HCT116 (cell line): ENCODE data around the gene RCVRN. TPM values are rescaled to one million over a fixed set of nuclear protein-coding genes. Genes with fewer than 3 reads are reported as not detected.

Experiments
- ATAC-seq: fragments of 200-7000 bp; cut with Tn5 transposase; 2 replicates; pipeline ENCODE4 v1.9.1; 2020; ENCODE audit warnings: mild to moderate bottlenecking, moderate library complexity
- BruUV-seq: library from RNA; stranded (reverse); fragments of 400-500 nt; replicated peaks from 2 replicates; lab custom pipeline; 2021; lab: Mats Ljungman, UMichigan
- CTCF ChIA-PET: fragments of 300-600 bp; sonication (Branson Sonifier 250); formaldehyde crosslinking; loops from one replicate; lab custom pipeline; 2021; ENCODE audit warnings: antibody characterized with exemption; lab: Charles Lee
- POLR2A ChIA-PET: fragments of 300-600, 350-600 bp; sonication (Branson Sonifier 250); formaldehyde crosslinking; loops from one replicate; lab custom pipeline; 2021; ENCODE audit warnings: antibody characterized with exemption; lab: Charles Lee
- RAD21 ChIA-PET, 2 experiments: fragments of 300-600 bp; sonication (Branson Sonifier 250); formaldehyde crosslinking; loops; one replicate each; lab custom pipeline; 2023; ENCODE audit warnings: low total read pairs in 2 of 2; ENCODE audit not compliant: uncharacterized antibody in 2 of 2, unreplicated experiment in 2 of 2, low non-redundant PET in 1 of 2; lab: Charles Lee
- DNase-seq: peaks from one replicate; pipeline ENCODE4 v3.0.0-alpha.2; 2010; ENCODE audit warnings: low read depth, low spot score
- H2AFZ ChIP-seq: fragments of 200-600 bp; shearing (Covaris generic), sonication (generic); 2 replicates; pipeline ENCODE4 v1.6.1; 2017; ENCODE audit warnings: low read depth, mixed run types, mixed read lengths, antibody characterized with exemption, low read length; ENCODE audit not compliant: poor library complexity, severe bottlenecking
- H3K27ac ChIP-seq: 2 replicates; pipeline ENCODE4 v1.5.1; 2012; ENCODE audit warnings: low read depth, low read length
- H3K27me3 ChIP-seq: fragments of 200-600 bp; sonication (generic); 2 replicates; pipeline ENCODE4 v1.6.1; 2016; ENCODE audit warnings: mixed run types, low read length, mixed read lengths; ENCODE audit not compliant: insufficient read depth
- H3K36me3 ChIP-seq, 2 experiments: fragments of 200-500 bp in 1 of 2; fragments of 200-600 bp in 1 of 2; sonication (Bioruptor generic) in 1 of 2; sonication (generic) in 1 of 2; 2 replicates each; pipeline versions ENCODE4 v1.5.1 to v1.6.1; 2014 to 2016; ENCODE audit warnings: low read length in 2 of 2, inconsistent platforms in 1 of 2, mixed read lengths in 1 of 2, mixed run types in 1 of 2; ENCODE audit not compliant: insufficient read depth in 2 of 2, control insufficient read depth in 1 of 2
- H3K4me1 ChIP-seq, 2 experiments: fragments of 200-600 bp in 1 of 2; sonication (generic) in 1 of 2; 2 replicates each; pipeline versions ENCODE4 v1.5.1 to v1.6.1; 2012 to 2017; ENCODE audit warnings: low read length in 2 of 2, inconsistent platforms in 1 of 2, mild to moderate bottlenecking in 1 of 2, mixed read lengths in 1 of 2, mixed run types in 1 of 2, moderate library complexity in 1 of 2; ENCODE audit not compliant: insufficient read depth in 2 of 2, control insufficient read depth in 1 of 2
- H3K4me2 ChIP-seq: fragments of 200-600 bp; sonication (generic); 2 replicates; pipeline ENCODE4 v1.6.1; 2017; ENCODE audit warnings: mixed run types, low read length, mixed read lengths
- H3K4me3 ChIP-seq, 2 experiments: fragments of 200-600 bp in 1 of 2; sonication (generic) in 1 of 2; replicated peaks in 1 of 2; 2 replicates each; pipeline ENCODE4 v1.5.1; 2011 to 2016; ENCODE audit warnings: low read length in 2 of 2, control low read depth in 1 of 2, low read depth in 1 of 2, mild to moderate bottlenecking in 1 of 2, mixed read lengths in 1 of 2, mixed run types in 1 of 2
- H3K79me2 ChIP-seq: fragments of 200-600 bp; sonication (generic); 2 replicates; pipeline ENCODE4 v1.6.1; 2017; ENCODE audit warnings: mild to moderate bottlenecking, mixed run types, low read length, moderate library complexity, mixed read lengths; ENCODE audit not compliant: insufficient read depth
- H3K9ac ChIP-seq: fragments of 200-600 bp; sonication (generic); 2 replicates; pipeline ENCODE4 v1.6.1; 2016; ENCODE audit warnings: low read length, mixed read lengths
- H3K9me2 ChIP-seq: fragments of 200-600 bp; sonication (generic), shearing (Covaris generic); 2 replicates; pipeline ENCODE4 v1.6.1; 2017; ENCODE audit warnings: mixed run types, mild to moderate bottlenecking, moderate library complexity; ENCODE audit not compliant: insufficient read depth
- H3K9me3 ChIP-seq, 2 experiments: fragments of 200-500 bp in 1 of 2; fragments of 200-600 bp in 1 of 2; sonication (Bioruptor generic) in 1 of 2; sonication (generic) in 1 of 2; 2 replicates each; pipeline ENCODE4 v1.6.1; 2014 to 2017; ENCODE audit warnings: low read length in 2 of 2, mixed read lengths in 2 of 2, inconsistent platforms in 1 of 2, low read depth in 1 of 2, mild to moderate bottlenecking in 1 of 2, mixed run types in 1 of 2, moderate library complexity in 1 of 2; ENCODE audit not compliant: control insufficient read depth in 1 of 2, insufficient read depth in 1 of 2
- H4K20me1 ChIP-seq: fragments of 200-600 bp; sonication (generic), shearing (Covaris generic); 2 replicates; pipeline ENCODE4 v1.6.1; 2017; ENCODE audit warnings: mixed run types, mild to moderate bottlenecking, moderate library complexity; ENCODE audit not compliant: insufficient read depth
- ATF3 ChIP-seq: IDR thresholded peaks from 2 replicates; pipeline ENCODE4 v1.6.1; 2012
- CBX3 ChIP-seq: IDR thresholded peaks from 2 replicates; pipeline ENCODE4 v1.6.1; 2012; ENCODE audit warnings: low read depth
- CEBPB ChIP-seq: IDR thresholded peaks from 2 replicates; pipeline ENCODE4 v1.6.1; 2012; ENCODE audit warnings: low read depth
- ELF1 ChIP-seq: IDR thresholded peaks from 2 replicates; pipeline ENCODE4 v1.6.1; 2012; ENCODE audit warnings: low read depth, borderline replicate concordance
- EZH2 ChIP-seq: fragments of 200-600 bp; sonication (generic); IDR thresholded peaks from 2 replicates; pipeline ENCODE4 v1.6.1; 2017; ENCODE audit warnings: antibody characterized with exemption, mixed run types
- EZH2phosphoT487 ChIP-seq: fragments of 200-600 bp; IDR thresholded peaks from 2 replicates; pipeline ENCODE4 v1.6.1; 2018; ENCODE audit warnings: antibody characterized with exemption, borderline replicate concordance
- JUND ChIP-seq: IDR thresholded peaks from 2 replicates; pipeline ENCODE4 v1.6.1; 2012
- MAX ChIP-seq: IDR thresholded peaks from 2 replicates; pipeline ENCODE4 v1.6.1; 2012
- POLR2AphosphoS5 ChIP-seq: IDR thresholded peaks from 2 replicates; pipeline ENCODE4 v1.6.1; 2011; ENCODE audit warnings: mild to moderate bottlenecking, low read depth, low read length, moderate library complexity
- SIN3A ChIP-seq: IDR thresholded peaks from 2 replicates; pipeline ENCODE4 v1.6.1; 2012; ENCODE audit warnings: low read depth
- SP1 ChIP-seq: IDR thresholded peaks from 2 replicates; pipeline ENCODE4 v1.6.1; 2012; ENCODE audit warnings: low read depth
- ZBTB33 ChIP-seq: IDR thresholded peaks from 2 replicates; pipeline ENCODE4 v1.6.1; 2011; ENCODE audit warnings: mild to moderate bottlenecking, low read length, moderate library complexity; ENCODE audit not compliant: insufficient replicate concordance; ENCODE audit errors: extremely low read depth
- ZFX ChIP-seq: fragments of 450-650 bp; IDR thresholded peaks from 2 replicates; pipeline ENCODE4 v1.6.1; 2017
- intact Hi-C: fragments of 100-400 bp; cut with micrococcal nuclease; formaldehyde crosslinking; loops from 2 replicates; pipeline ENCODE4 v1.10.0; 2022
- total RNA-seq: library from RNA; stranded (reverse); gene quantifications from one replicate; pipeline ENCODE4 v1.2.1, GENCODE V29; 2021; ENCODE audit not compliant: unreplicated experiment

Gene RCVRN
- total RNA-seq, 1 experiment from 2014 or later: not detected

- no TSS peak for BruUV-seq
- no peaks in the 10 kb centered on the region for H3K9me2 ChIP-seq
- intact Hi-C loops: no loop called here
- no peaks in the 10 kb centered on the region for H3K9me3 ChIP-seq
- ATAC-seq (no peak), DNase-seq (no peak)
- no peak overlapping the region for H3K4me2 ChIP-seq
- RAD21 ChIA-PET: no interaction called here
- H3K9ac ChIP-seq: no peak overlapping the region
- no peaks in the 10 kb centered on the region for H3K79me2 ChIP-seq
- no peaks in the 10 kb centered on the region for H3K27me3 ChIP-seq
- H3K4me3 ChIP-seq: no peak overlapping the region
- no peak overlapping the region for H2AFZ ChIP-seq
- H3K36me3 ChIP-seq: no peaks in the 10 kb centered on the region
- no peak for TF ChIP-seq ZBTB33
- TF ChIP-seq EZH2: no peak
- no peak for TF ChIP-seq ZFX
- no peak for TF ChIP-seq EZH2phosphoT487
- TF ChIP-seq SP1: no peak
- no peaks in the 10 kb centered on the region for H4K20me1 ChIP-seq
- H3K27ac ChIP-seq: no peak overlapping the region
- no peaks in the 10 kb centered on the region for H3K4me1 ChIP-seq
- CTCF ChIA-PET: interaction anchor here (1.2 kb wide), 1 partner anchor 18 kb away, joined by 6 read pairs; no protein-coding TSS in a partner anchor
- POLR2A ChIA-PET: no interaction called here
These were observed 3.6 kb upstream of the RCVRN start for GRCh38 chr17:9908649-9909042.

GRCh38 chr17:9907883-9908648, 3.0 kb upstream of the RCVRN start:
- DNase-seq (no peak), ATAC-seq (no peak)
- intact Hi-C loops: no loop called here
- Histone ChIP-seq H4K20me1 (no peaks in the 10 kb centered on the region), H2AFZ (no peak overlapping the region), H3K27ac (no peak overlapping the region), H3K4me3 (no peak overlapping the region), H3K9me3 (no peaks in the 10 kb centered on the region), H3K4me1 (no peaks in the 10 kb centered on the region), H3K79me2 (no peaks in the 10 kb centered on the region), H3K4me2 (no peak overlapping the region), H3K9ac (no peak overlapping the region), H3K27me3 (no peaks in the 10 kb centered on the region), H3K9me2 (no peaks in the 10 kb centered on the region), H3K36me3 (no peaks in the 10 kb centered on the region)
- no TSS peak for BruUV-seq
- ChIA-PET CTCF (interaction anchor here (1.2 kb wide), 1 partner anchor 17 kb away, joined by 6 read pairs; no protein-coding TSS in a partner anchor), RAD21 (no interaction called here), POLR2A (no interaction called here)
- TF ChIP-seq JUND: no peak
- no peak for TF ChIP-seq ATF3
- TF ChIP-seq SIN3A: no peak
- TF ChIP-seq SP1: no peak
- no peak for TF ChIP-seq CEBPB
- TF ChIP-seq ZBTB33: no peak
- no peak for TF ChIP-seq CBX3
- no peak for TF ChIP-seq POLR2AphosphoS5
- no peak for TF ChIP-seq MAX
- TF ChIP-seq ZFX: no peak
- no peak for TF ChIP-seq ELF1
